ENCODE measurements around the gene IL6ST.

The IL6ST gene

DNA sequence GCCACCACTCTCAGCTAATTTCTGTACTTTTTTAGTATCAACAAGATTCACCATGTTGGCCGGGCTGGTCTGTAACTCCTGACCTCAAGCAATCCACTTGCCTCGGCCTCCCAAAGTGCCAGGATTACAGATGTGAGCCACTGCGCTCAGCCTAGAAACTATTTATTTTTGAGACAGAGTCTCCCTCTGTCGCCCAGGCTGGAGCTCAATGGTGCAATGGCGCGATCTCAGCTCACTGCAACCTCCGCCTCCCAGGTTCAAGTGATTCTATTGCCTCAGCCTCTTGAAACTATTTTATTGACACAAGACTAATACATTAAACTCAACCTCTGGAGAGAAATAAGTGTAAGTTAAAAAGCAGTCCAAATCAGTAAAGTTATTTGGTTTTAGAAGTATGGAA lies 34.0 kb downstream of the IL6ST start:
- TF ChIP-seq EP300 (IDR thresholded peaks at IDR 0.05; ENCODE audit: borderline replicate concordance) (no peak), YY1 (IDR thresholded peaks at IDR 0.05; ENCODE audit: low read depth) (no peak), RAD21 (IDR thresholded peaks at IDR 0.05; ENCODE audit: low read depth) (no peak), CEBPB (IDR thresholded peaks at IDR 0.05) (no peak), TEAD4 (IDR thresholded peaks at IDR 0.05) (no peak), TAF1 (IDR thresholded peaks at IDR 0.05; ENCODE audit: low read depth) (no peak), FOXM1 (IDR thresholded peaks at IDR 0.05; ENCODE audit: borderline replicate concordance, low read depth) (no peak), EGR1 (IDR thresholded peaks at IDR 0.05) (no peak), NFIC (IDR thresholded peaks at IDR 0.05) (no peak), TCF12 (IDR thresholded peaks at IDR 0.05; ENCODE audit: low read depth) (no peak), ZBTB7A (IDR thresholded peaks at IDR 0.05; ENCODE audit: low read depth) (no peak)
- TF ChIP-seq, protein P1, sequence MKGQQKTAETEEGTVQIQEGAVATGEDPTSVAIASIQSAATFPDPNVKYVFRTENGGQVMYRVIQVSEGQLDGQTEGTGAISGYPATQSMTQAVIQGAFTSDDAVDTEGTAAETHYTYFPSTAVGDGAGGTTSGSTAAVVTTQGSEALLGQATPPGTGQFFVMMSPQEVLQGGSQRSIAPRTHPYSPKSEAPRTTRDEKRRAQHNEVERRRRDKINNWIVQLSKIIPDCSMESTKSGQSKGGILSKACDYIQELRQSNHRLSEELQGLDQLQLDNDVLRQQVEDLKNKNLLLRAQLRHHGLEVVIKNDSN (IDR thresholded peaks at IDR 0.05), result no peak

DNA sequence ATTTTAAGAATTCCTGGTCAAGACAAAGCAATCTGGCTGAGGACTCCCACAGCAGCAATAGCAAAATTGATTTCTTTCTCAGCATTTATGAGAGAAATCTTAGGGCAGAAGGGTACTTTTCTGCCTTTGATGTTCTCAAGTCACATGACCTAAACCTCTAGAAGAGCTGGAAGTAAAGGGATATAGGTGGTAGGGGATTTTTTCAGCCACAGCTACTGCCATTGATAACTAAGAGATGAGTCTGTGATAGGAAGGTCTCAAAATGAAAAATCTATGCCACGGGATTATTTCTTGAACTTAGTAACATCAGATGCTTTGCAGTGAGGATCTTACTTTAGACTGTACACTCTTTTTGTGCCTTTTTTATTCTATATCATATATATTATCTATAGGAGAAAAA lies 35.6 kb downstream of the IL6ST start:
- no peak for TF ChIP-seq YY1 (IDR thresholded peaks at IDR 0.05; ENCODE audit: low read depth)
- no peak for TF ChIP-seq REST (IDR thresholded peaks at IDR 0.05; ENCODE audit: low read depth)
- TF ChIP-seq, protein P1 (IDR thresholded peaks at IDR 0.05), result no peak
- no peak for TF ChIP-seq TEAD4 (IDR thresholded peaks at IDR 0.05)
- no peak for TF ChIP-seq CREB1 (IDR thresholded peaks at IDR 0.05; ENCODE audit: low read depth)
- no peak for TF ChIP-seq ZBTB7A (IDR thresholded peaks at IDR 0.05; ENCODE audit: low read depth)
- no peak for TF ChIP-seq TCF12 (IDR thresholded peaks at IDR 0.05; ENCODE audit: low read depth)
- TF ChIP-seq EP300 (IDR thresholded peaks at IDR 0.05; ENCODE audit: borderline replicate concordance), result no peak
- TF ChIP-seq FOXM1 (IDR thresholded peaks at IDR 0.05; ENCODE audit: borderline replicate concordance, low read depth), result no peak

- TF ChIP-seq REST (IDR thresholded peaks at IDR 0.05; ENCODE audit: low read depth), result no peak
- no peak for TF ChIP-seq TAF1 (IDR thresholded peaks at IDR 0.05; ENCODE audit: low read depth)
- peak; percentile 91 for TF ChIP-seq RAD21 (IDR thresholded peaks at IDR 0.05; ENCODE audit: low read depth)
These were observed 58.6 kb downstream of the IL6ST start for GRCh38 chr5:55936100-55936693.

- no peak for TF ChIP-seq ZBTB7A (IDR thresholded peaks at IDR 0.05; ENCODE audit: low read depth)
- no peak for TF ChIP-seq CREB1 (IDR thresholded peaks at IDR 0.05; ENCODE audit: low read depth)
- TF ChIP-seq TAF1 (IDR thresholded peaks at IDR 0.05; ENCODE audit: low read depth), result no peak
- no peak for TF ChIP-seq MAX (IDR thresholded peaks at IDR 0.05)
- no peak for TF ChIP-seq CEBPB (IDR thresholded peaks at IDR 0.05)
- TF ChIP-seq, protein P1 (IDR thresholded peaks at IDR 0.05), result no peak
- no peak for TF ChIP-seq TEAD4 (IDR thresholded peaks at IDR 0.05)
- TF ChIP-seq TCF12 (IDR thresholded peaks at IDR 0.05; ENCODE audit: low read depth), result no peak
- no peak for TF ChIP-seq EGR1 (IDR thresholded peaks at IDR 0.05)
- no peak for TF ChIP-seq NFIC (IDR thresholded peaks at IDR 0.05)
These were observed 59.4 kb downstream of the IL6ST start for GRCh38 chr5:55935371-55935770.

GRCh38 chr5:55934720-55935119 lies 60.0 kb downstream of the IL6ST start:
- no peak for TF ChIP-seq ZBTB7A (IDR thresholded peaks at IDR 0.05; ENCODE audit: low read depth)
- no peak for TF ChIP-seq EP300 (IDR thresholded peaks at IDR 0.05; ENCODE audit: borderline replicate concordance)
- TF ChIP-seq TCF12 (IDR thresholded peaks at IDR 0.05; ENCODE audit: low read depth), result no peak
- TF ChIP-seq FOXM1 (IDR thresholded peaks at IDR 0.05; ENCODE audit: borderline replicate concordance, low read depth), result no peak
- no peak for TF ChIP-seq MAX (IDR thresholded peaks at IDR 0.05)
- TF ChIP-seq TAF1 (IDR thresholded peaks at IDR 0.05; ENCODE audit: low read depth), result no peak
- TF ChIP-seq EGR1 (IDR thresholded peaks at IDR 0.05), result no peak
- TF ChIP-seq CEBPB (IDR thresholded peaks at IDR 0.05), result no peak
- no peak for TF ChIP-seq CREB1 (IDR thresholded peaks at IDR 0.05; ENCODE audit: low read depth)
- no peak for TF ChIP-seq REST (IDR thresholded peaks at IDR 0.05; ENCODE audit: low read depth)

Measured in Ishikawa (cell line).